Adipocyte (in vitro differentiated cells): ENCODE measurements around the gene PCDHA1.

ENCODE experiments used
- DNase-seq: peaks from one replicate; pipeline ENCODE4 v3.0.0-alpha.2; 2015; ENCODE audit warnings: low read depth
- H3K27me3 ChIP-seq: replicated peaks from 2 replicates; pipeline ENCODE4 v1.7.0; 2013; ENCODE audit warnings: mild to moderate bottlenecking, low read length, moderate library complexity; ENCODE audit not compliant: control insufficient read depth, insufficient read depth
- H3K36me3 ChIP-seq: 2 replicates; pipeline ENCODE4 v1.7.0; 2013; ENCODE audit warnings: low read length, mild to moderate bottlenecking, moderate library complexity; ENCODE audit not compliant: control insufficient read depth, insufficient read depth, severe bottlenecking
- H3K4me1 ChIP-seq: 2 replicates; pipeline ENCODE4 v1.7.0; 2013; ENCODE audit warnings: mild to moderate bottlenecking, low read length, moderate library complexity; ENCODE audit not compliant: control insufficient read depth, insufficient read depth
- H3K4me3 ChIP-seq: 2 replicates; pipeline ENCODE4 v1.7.0; 2013; ENCODE audit warnings: mild to moderate bottlenecking, low read length, moderate library complexity
- H3K9ac ChIP-seq: 2 replicates; pipeline ENCODE4 v1.7.0; 2013; ENCODE audit warnings: mild to moderate bottlenecking, low read length, moderate library complexity
- H3K9me3 ChIP-seq: 2 replicates; pipeline ENCODE4 v1.7.0; 2013; ENCODE audit warnings: mild to moderate bottlenecking, low read length, moderate library complexity; ENCODE audit not compliant: control insufficient read depth

Gene PCDHA1

DNA sequence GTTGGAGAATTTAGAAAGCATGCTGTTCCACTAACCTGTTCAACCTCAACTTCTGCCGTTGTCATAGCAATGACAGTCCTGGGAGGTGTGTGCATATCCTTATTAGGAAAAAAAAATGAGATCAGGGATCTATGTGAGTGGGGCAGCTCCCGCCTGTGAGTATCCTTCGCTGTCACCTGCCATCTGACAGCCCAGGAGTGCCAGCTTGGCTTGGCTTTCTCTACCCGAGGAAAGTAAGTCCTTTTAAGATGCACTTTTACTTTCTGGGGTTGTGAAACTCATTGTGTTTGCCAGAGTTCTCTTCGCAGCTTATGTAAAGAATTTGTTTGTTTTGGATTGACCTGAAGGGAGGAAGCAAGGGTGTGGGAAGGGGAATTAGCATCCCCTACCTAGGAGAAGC, 202.2 kb downstream of the PCDHA1 start:
- Histone ChIP-seq H3K9me3 (no peaks in the 10 kb centered on the region), H3K9ac (no peak overlapping the region), H3K27me3 (no peaks in the 10 kb centered on the region), H3K4me3 (no peak overlapping the region), H3K36me3 (no peaks in the 10 kb centered on the region), H3K4me1 (no peaks in the 10 kb centered on the region)
- no peak for DNase-seq

DNA sequence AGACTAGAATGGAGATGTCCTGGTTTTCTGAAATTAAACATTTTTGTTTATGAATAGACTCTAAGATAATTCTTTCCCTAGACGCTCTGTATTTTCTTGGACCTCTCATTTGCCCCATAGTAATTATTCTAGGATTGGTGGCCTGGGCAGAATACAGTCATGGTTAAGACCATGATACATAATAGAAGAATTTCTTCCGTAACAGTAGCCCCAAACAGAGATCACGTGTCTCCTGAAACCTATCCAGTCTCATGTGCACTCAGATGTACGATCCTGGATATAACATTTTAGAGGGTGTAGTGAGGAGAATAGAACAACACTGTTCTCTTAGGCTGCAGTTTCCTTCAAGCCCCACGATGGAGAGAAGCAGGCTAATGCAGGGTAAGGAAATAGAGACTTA, 202.7 kb downstream of the PCDHA1 start:
- Histone ChIP-seq H3K36me3 (no peaks in the 10 kb centered on the region), H3K4me3 (no peak overlapping the region), H3K9ac (no peak overlapping the region), H3K27me3 (no peaks in the 10 kb centered on the region), H3K4me1 (no peaks in the 10 kb centered on the region), H3K9me3 (no peaks in the 10 kb centered on the region)
- no peak for DNase-seq

DNA sequence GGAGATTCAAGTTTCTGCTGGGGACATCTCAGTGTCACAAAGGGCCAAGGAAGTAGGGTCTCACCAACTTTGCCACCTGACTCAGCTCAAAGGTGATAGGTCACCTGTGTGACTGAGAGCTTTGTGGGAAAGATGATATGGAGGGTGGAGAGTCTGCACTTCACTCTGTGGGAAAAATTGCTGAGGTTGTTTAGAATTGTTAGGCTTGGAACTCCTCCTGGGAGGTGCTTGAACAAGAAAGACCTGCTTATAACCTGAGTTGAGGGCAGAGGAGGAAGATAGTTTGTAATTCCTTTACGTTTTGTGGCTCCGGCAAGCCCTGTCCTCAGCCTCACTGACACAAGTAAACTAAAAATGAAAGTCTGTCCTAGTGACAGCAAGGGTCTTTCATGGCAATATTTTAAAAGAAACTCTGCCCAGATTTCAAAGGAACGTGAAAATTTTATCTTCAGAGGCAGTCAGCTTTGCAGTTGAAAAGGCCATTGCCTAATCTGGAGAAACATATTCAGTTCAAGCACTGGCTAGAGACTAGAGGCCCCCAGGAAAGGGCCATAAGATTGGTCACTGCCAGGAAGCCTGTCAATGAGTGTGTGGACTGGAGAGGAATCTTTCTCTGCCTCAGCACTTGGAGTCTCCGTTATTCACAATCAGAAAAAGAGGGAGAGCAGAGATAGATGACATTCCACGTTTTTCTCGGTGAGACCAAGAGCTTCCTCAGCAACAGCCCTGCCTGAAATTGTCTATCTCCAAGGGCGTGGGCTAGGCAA, 203.5 kb downstream of the PCDHA1 start:
- H3K27me3 ChIP-seq, result no peaks in the 10 kb centered on the region
- H3K4me1 ChIP-seq, result no peaks in the 10 kb centered on the region
- H3K4me3 ChIP-seq, result no peak overlapping the region
- H3K9me3 ChIP-seq, result no peaks in the 10 kb centered on the region
- H3K9ac ChIP-seq, result no peak overlapping the region
- no peaks in the 10 kb centered on the region for H3K36me3 ChIP-seq
- DNase-seq, result no peak

DNA sequence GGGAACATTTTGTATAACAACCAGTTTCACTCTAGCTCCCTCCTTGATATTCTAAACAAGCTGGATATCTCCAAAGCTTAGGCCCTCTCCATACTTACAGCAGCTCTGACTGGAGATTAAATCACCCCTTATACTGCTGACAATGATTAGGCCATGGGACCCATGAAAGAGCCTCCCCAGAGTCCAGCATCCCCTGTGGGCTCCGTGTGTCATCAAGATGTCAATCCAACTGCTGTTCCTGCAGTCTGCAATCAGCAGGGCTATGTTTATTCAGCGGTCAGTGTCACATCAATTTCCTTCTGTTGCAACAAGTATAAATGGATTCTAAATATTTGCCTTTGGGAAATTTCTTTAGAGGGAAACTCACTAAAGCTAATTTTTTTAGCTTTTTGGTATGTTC, 206.9 kb downstream of the PCDHA1 start:
- no peaks in the 10 kb centered on the region for H3K9me3 ChIP-seq
- H3K4me3 ChIP-seq, result no peak overlapping the region
- DNase-seq, result no peak
- H3K9ac ChIP-seq, result no peak overlapping the region
- H3K27me3 ChIP-seq, result no peaks in the 10 kb centered on the region
- no peaks in the 10 kb centered on the region for H3K36me3 ChIP-seq
- H3K4me1 ChIP-seq, result no peaks in the 10 kb centered on the region

DNA sequence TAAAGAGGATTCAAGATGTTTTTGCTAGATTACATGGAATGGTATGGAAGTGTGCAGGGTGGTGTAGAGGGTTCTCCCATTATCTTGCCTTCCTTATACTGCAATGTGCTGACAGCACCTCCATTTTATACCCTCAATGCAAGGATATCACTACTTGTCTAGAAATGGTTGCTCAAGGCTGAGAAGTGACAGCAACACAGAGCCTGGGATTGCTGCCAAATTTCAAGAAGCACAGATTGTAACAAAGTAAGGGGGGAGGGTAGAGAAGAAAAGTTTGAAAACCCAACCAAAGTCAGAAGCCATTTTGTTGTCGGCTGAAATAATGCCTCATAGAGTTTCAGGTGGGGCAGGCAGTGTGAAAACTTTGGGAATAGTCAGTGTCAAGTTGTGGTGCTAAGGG, 210.1 kb downstream of the PCDHA1 start:
- no peaks in the 10 kb centered on the region for H3K4me1 ChIP-seq
- no peaks in the 10 kb centered on the region for H3K36me3 ChIP-seq
- H3K4me3 ChIP-seq, result no peak overlapping the region
- peaks cover 3% of the 10 kb centered on the region for H3K27me3 ChIP-seq
- H3K9ac ChIP-seq, result no peak overlapping the region
- H3K9me3 ChIP-seq, result no peaks in the 10 kb centered on the region
- DNase-seq, result no peak

DNA sequence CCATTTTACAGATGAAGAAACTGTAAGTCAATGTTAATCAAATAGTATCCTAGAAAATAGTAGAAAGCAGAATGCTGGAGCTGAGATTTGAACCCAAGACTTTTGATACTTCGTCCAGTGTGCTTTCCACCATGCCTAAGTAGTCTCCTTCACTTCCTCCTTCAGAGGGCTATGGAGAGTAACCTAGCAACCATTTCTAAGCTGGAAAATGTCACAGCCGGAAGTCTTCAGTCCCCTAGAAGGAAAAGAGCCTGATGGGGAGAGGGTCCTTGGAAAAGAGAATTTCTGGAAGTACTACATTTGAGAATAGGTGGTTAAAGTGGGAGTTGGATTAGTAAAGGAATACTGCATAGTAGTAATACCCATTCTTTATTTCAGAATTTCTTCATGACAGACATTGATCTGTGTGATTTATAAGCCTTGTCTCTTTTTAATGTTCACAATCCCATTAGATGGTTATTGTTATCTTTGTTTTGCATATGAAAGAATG, 213.0 kb downstream of the PCDHA1 start:
- no peak for DNase-seq
- Histone ChIP-seq H3K9ac (no peak overlapping the region), H3K4me3 (no peak overlapping the region), H3K9me3 (no peaks in the 10 kb centered on the region), H3K27me3 (peaks cover 3% of the 10 kb centered on the region), H3K4me1 (no peaks in the 10 kb centered on the region), H3K36me3 (no peaks in the 10 kb centered on the region)

DNA sequence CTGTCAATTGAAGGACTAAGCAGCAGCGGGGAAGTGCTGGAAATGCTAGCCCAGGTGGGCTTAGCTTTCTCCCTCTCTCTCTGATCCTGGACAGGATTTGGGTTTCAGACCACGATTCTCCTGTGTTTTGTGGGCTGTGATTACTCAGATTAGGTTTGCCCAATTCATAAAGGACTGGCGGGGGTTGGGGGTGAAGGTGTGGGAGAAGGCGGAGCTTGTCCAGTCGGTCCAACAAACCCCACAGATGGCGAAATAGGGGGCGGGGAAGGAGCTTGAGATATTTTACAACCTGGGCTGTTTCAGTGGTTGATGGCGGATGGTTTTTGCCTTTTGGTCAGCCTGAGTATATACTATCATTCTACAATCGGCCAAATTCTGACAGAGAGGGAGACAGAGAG, 215.5 kb downstream of the PCDHA1 start:
- Histone ChIP-seq H3K4me1 (no peaks in the 10 kb centered on the region), H3K27me3 (peaks cover 3% of the 10 kb centered on the region), H3K36me3 (no peaks in the 10 kb centered on the region), H3K4me3 (peak overlapping the region; percentile 37), H3K9ac (no peak overlapping the region), H3K9me3 (no peaks in the 10 kb centered on the region)
- no peak for DNase-seq

DNA sequence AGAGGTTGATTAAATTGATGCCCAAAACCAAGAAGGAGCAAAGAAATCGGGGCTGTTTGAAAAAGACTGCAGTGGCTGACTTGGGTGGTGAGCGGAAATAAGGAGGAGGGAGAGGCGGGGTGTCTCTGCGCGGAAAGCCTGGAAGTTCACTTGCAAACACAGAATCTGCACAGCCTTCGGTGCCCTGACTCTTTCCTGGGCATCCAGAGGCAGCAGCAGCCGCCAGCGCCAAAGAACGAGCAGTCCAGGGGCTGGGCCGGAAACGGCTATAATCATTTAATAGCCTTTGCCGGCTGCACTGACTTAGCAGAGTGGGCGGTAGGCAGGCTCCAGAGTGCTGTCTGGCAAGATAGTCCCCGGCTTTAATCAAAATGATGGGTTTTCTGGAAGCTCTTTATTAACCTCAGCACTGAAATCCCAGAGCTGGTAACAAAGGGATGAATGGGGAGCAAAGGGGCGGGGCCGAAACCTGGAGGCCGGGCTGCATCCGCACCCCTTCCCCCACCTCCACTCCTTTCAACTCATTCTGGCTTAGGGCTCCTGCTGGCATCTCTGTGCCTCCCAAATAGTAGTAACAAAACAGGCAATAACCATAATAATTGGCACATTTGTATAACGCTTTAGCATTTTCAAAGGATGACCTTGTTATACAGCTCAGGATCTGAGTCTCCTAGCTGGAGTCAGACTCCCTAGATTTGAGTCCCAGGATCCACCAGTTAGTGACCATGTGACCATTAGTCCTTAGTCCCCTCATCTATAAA, 216.1 kb downstream of the PCDHA1 start:
- Histone ChIP-seq H3K4me1 (no peaks in the 10 kb centered on the region), H3K27me3 (peaks cover 3% of the 10 kb centered on the region)
- peak; percentile 1 for DNase-seq

DNA sequence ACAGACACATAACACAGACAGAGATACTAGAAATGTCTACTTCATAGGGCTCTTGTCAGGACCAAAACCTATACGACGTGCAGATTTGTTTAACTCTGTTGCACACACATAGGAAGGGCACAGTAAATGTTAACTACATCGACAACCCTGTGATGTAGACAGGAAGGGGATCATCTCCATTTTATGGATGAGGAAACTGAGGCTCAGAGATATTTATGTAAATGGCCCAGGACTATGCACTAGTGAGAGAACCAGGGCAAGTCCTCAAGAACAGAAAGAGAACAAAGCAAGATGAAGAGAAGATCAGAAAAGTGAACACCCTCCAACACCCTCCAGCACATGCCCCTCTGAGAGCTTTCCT, 216.6 kb downstream of the PCDHA1 start:
- H3K36me3 ChIP-seq, result no peaks in the 10 kb centered on the region
- peaks cover 3% of the 10 kb centered on the region for H3K27me3 ChIP-seq
- H3K4me1 ChIP-seq, result no peaks in the 10 kb centered on the region
- H3K4me3 ChIP-seq, result no peak overlapping the region
- H3K9me3 ChIP-seq, result no peaks in the 10 kb centered on the region
- DNase-seq, result no peak
- H3K9ac ChIP-seq, result no peak overlapping the region

More for the DNA sequence above, 216.1 kb downstream of the PCDHA1 start:
- Histone ChIP-seq H3K9ac (no peak overlapping the region), H3K9me3 (no peaks in the 10 kb centered on the region), H3K36me3 (no peaks in the 10 kb centered on the region), H3K4me3 (peak overlapping the region; percentile 37)

DNA sequence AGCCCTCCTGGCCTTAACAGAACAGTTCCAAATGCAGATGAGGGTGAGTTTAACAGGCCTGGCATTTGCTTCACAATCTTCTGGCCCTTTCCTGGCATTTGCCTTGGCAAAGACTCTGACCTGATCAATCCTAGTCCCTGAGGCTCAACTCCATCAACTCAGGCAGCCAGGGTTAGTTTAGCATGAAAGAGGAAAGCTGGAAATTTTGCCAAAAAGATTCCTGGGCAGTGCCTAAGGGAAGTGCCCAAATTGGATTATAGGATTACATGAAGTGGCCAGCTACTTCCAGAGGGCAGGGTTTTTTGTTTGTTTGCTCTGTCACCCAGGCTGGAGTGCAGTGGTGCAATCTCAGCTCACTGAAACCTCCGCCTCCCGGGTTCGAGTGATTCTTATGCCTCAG, 217.1 kb downstream of the PCDHA1 start:
- Histone ChIP-seq H3K4me3 (no peak overlapping the region), H3K9ac (no peak overlapping the region), H3K9me3 (no peaks in the 10 kb centered on the region), H3K27me3 (peaks cover 3% of the 10 kb centered on the region), H3K4me1 (no peaks in the 10 kb centered on the region), H3K36me3 (no peaks in the 10 kb centered on the region)
- no peak for DNase-seq

DNA sequence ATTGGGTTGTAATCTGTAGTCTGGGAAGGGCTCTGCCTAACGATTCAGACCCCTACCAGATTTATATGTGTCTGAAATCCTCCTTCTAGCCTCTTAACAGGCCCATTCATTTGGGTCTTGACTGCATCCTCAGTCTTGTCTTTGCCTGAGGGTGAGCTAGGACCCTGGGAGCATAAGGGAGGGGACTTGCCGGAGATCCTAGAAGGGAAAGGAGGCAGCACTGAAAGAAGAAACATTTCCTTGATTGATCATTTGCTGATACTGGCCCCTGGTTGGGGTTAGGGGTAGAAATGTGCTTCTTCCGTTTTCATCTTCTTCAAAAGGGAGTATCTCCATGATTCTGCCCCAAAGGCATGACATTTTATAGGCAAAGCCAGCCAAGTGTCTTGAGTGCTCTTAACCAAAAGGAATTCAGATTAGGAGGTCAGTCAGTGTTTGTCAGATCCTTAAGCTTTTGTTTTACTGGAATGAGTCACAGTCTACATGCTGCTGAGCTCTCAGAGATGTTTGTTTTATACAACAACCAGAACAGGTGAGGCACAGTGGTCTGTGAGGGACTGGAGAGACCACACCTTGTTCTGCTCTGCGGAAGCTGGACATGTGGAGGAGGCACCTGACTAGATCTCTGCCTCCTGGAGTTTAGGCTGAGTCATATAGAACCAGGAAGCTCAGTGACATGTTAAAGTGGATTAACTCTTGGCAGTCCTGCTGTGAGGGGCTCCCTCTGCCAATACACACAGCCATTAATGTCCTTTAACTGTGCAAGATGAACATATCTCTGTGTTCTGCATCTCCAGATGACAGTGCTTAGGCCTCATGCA, 218.1 kb downstream of the PCDHA1 start:
- Histone ChIP-seq H3K9me3 (no peaks in the 10 kb centered on the region), H3K4me3 (no peak overlapping the region), H3K27me3 (peaks cover 3% of the 10 kb centered on the region), H3K9ac (no peak overlapping the region), H3K4me1 (no peaks in the 10 kb centered on the region), H3K36me3 (no peaks in the 10 kb centered on the region)
- no peak for DNase-seq
